CD1c-positive myeloid dendritic cell (primary cell): ENCODE results near the gene RIN3.
A peak's percentile ranks its signal among the peaks of the same experiment; 100 is the strongest.

Experiments
- DNase-seq: peaks from one replicate; pipeline ENCODE4 v3.0.0-alpha.2; 2016; ENCODE audit errors: extremely low spot score

Gene RIN3

GRCh38 chr14:92712654-92713051, 199.1 kb downstream of the RIN3 start:
- DNase-seq = no peak

- DNase-seq = peak; percentile 84
Measured at GRCh38 chr14:92714739-92715307, 201.2 kb downstream of the RIN3 start.

GRCh38 chr14:92716131-92716530, 202.6 kb downstream of the RIN3 start:
- no peak for DNase-seq

GRCh38 chr14:92717571-92718042, 204.0 kb downstream of the RIN3 start:
- DNase-seq = no peak

GRCh38 chr14:92718664-92719063, 205.1 kb downstream of the RIN3 start:
- no peak for DNase-seq

GRCh38 chr14:92719421-92719820, 205.8 kb downstream of the RIN3 start:
- no peak for DNase-seq

GRCh38 chr14:92719890-92720323, 206.3 kb downstream of the RIN3 start:
- no peak for DNase-seq

GRCh38 chr14:92724516-92725340, 211.1 kb downstream of the RIN3 start:
- DNase-seq = peak; percentile 88

GRCh38 chr14:92726135-92726932, 212.8 kb downstream of the RIN3 start:
- peak; percentile 77 for DNase-seq

GRCh38 chr14:92726933-92727262, 213.3 kb downstream of the RIN3 start:
- no peak for DNase-seq

- peak; percentile 17 for DNase-seq
Measured at GRCh38 chr14:92728759-92729364, 215.3 kb downstream of the RIN3 start.

GRCh38 chr14:92729634-92730358, 216.2 kb downstream of the RIN3 start:
- DNase-seq = peak; percentile 37

- no peak for DNase-seq
Measured at GRCh38 chr14:92731622-92732115, 218.1 kb downstream of the RIN3 start.

- DNase-seq = no peak
Measured at GRCh38 chr14:92733007-92733406, 219.4 kb downstream of the RIN3 start.

- DNase-seq = no peak
Measured at GRCh38 chr14:92734618-92735017, 221.0 kb downstream of the RIN3 start.

GRCh38 chr14:92735344-92735743, 221.8 kb downstream of the RIN3 start:
- no peak for DNase-seq

- DNase-seq = no peak
Measured at GRCh38 chr14:92737206-92737605, 223.6 kb downstream of the RIN3 start.

GRCh38 chr14:92737619-92738188, 224.1 kb downstream of the RIN3 start:
- no peak for DNase-seq
